Measurements from ENCODE around the gene TBCCD1. TPM values are rescaled to one million over a fixed set of nuclear protein-coding genes. Genes with fewer than 3 reads are reported as not detected.

The TBCCD1 gene
- total and polyA plus RNA-seq, 2 of the 8 experiments (the other 6 are each of a cell fraction or from before 2014, with no cell fraction given): 11.3 to 13.9 TPM

DNA sequence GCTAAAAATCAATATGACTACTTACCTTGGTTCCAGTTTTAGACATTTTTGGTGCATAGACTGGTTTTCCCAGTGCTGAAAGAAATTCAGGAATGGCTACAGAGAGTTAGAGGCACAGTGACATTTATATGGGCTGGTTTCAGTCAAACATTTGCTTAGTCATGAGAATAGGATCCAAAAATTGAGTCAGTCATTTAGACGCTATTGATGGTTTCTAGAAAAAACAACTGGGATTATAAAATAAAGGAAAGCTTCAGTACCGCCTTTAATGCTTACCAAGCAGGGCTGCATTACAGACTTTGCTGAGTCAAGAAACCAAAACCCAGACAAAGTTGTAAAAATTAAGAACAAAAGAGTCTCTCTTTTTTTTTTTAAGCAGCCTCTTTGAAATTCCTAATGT, 22.9 kb downstream of the TBCCD1 start, which contains the start of gene CRYGS (continued):
- TF ChIP-seq, protein P1, sequence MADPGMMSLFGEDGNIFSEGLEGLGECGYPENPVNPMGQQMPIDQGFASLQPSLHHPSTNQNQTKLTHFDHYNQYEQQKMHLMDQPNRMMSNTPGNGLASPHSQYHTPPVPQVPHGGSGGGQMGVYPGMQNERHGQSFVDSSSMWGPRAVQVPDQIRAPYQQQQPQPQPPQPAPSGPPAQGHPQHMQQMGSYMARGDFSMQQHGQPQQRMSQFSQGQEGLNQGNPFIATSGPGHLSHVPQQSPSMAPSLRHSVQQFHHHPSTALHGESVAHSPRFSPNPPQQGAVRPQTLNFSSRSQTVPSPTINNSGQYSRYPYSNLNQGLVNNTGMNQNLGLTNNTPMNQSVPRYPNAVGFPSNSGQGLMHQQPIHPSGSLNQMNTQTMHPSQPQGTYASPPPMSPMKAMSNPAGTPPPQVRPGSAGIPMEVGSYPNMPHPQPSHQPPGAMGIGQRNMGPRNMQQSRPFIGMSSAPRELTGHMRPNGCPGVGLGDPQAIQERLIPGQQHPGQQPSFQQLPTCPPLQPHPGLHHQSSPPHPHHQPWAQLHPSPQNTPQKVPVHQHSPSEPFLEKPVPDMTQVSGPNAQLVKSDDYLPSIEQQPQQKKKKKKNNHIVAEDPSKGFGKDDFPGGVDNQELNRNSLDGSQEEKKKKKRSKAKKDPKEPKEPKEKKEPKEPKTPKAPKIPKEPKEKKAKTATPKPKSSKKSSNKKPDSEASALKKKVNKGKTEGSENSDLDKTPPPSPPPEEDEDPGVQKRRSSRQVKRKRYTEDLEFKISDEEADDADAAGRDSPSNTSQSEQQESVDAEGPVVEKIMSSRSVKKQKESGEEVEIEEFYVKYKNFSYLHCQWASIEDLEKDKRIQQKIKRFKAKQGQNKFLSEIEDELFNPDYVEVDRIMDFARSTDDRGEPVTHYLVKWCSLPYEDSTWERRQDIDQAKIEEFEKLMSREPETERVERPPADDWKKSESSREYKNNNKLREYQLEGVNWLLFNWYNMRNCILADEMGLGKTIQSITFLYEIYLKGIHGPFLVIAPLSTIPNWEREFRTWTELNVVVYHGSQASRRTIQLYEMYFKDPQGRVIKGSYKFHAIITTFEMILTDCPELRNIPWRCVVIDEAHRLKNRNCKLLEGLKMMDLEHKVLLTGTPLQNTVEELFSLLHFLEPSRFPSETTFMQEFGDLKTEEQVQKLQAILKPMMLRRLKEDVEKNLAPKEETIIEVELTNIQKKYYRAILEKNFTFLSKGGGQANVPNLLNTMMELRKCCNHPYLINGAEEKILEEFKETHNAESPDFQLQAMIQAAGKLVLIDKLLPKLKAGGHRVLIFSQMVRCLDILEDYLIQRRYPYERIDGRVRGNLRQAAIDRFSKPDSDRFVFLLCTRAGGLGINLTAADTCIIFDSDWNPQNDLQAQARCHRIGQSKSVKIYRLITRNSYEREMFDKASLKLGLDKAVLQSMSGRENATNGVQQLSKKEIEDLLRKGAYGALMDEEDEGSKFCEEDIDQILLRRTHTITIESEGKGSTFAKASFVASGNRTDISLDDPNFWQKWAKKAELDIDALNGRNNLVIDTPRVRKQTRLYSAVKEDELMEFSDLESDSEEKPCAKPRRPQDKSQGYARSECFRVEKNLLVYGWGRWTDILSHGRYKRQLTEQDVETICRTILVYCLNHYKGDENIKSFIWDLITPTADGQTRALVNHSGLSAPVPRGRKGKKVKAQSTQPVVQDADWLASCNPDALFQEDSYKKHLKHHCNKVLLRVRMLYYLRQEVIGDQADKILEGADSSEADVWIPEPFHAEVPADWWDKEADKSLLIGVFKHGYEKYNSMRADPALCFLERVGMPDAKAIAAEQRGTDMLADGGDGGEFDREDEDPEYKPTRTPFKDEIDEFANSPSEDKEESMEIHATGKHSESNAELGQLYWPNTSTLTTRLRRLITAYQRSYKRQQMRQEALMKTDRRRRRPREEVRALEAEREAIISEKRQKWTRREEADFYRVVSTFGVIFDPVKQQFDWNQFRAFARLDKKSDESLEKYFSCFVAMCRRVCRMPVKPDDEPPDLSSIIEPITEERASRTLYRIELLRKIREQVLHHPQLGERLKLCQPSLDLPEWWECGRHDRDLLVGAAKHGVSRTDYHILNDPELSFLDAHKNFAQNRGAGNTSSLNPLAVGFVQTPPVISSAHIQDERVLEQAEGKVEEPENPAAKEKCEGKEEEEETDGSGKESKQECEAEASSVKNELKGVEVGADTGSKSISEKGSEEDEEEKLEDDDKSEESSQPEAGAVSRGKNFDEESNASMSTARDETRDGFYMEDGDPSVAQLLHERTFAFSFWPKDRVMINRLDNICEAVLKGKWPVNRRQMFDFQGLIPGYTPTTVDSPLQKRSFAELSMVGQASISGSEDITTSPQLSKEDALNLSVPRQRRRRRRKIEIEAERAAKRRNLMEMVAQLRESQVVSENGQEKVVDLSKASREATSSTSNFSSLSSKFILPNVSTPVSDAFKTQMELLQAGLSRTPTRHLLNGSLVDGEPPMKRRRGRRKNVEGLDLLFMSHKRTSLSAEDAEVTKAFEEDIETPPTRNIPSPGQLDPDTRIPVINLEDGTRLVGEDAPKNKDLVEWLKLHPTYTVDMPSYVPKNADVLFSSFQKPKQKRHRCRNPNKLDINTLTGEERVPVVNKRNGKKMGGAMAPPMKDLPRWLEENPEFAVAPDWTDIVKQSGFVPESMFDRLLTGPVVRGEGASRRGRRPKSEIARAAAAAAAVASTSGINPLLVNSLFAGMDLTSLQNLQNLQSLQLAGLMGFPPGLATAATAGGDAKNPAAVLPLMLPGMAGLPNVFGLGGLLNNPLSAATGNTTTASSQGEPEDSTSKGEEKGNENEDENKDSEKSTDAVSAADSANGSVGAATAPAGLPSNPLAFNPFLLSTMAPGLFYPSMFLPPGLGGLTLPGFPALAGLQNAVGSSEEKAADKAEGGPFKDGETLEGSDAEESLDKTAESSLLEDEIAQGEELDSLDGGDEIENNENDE (IDR thresholded peaks at IDR 0.05; ENCODE audit: insufficient replicate concordance, low read length): no peak
- no peak for TF ChIP-seq RAD21 (IDR thresholded peaks at IDR 0.05 in 1 of 2, conservative IDR thresholded peaks at IDR 0.05 in 1 of 2; ENCODE audit: low read depth in 2 of 2, low read length in 2 of 2)
- TF ChIP-seq CBX8 (IDR thresholded peaks at IDR 0.05; ENCODE audit: borderline replicate concordance, low read depth, low read length): no peak
- TF ChIP-seq GTF2F1 (IDR thresholded peaks at IDR 0.05; ENCODE audit: borderline replicate concordance, low read depth, low read length): no peak
- TF ChIP-seq NRF1 (IDR thresholded peaks at IDR 0.05; ENCODE audit: low read depth, low read length): no peak
